Cerebellar nuclear complex (tissue), 1 donor: ENCODE data around the gene ZC3HAV1L.
"Not testable (repeated sequence)": the region's sequence is repeated elsewhere in the genome, so short reads cannot be mapped to it uniquely, and the experiment has no call there.

Experiments
- DNase-seq, 2 experiments: peaks; one replicate each; lab custom pipeline; 2025; lab: John Stamatoyannopoulos, UW

ZC3HAV1L gene

DNA sequence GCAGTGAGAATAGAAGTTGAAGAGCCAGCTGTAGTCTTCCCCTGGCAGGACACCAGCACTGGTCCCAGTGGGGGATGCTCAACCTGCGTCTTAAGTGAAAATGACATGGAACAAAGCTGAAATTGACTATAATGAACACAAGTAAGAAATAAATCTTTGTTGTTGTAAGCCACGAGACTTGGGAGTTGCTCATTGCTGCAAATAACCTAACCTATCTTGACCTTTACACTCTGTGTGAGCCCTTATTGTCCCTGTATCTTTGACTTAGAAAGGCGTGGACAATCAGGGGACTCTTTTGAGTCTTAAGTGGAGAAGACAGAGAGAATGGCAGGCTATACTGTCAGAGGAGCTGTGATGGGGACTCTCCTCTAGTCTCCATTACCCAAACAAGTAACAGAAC, 16.9 kb downstream of the ZC3HAV1L start:
- DNase-seq: no peak

DNA sequence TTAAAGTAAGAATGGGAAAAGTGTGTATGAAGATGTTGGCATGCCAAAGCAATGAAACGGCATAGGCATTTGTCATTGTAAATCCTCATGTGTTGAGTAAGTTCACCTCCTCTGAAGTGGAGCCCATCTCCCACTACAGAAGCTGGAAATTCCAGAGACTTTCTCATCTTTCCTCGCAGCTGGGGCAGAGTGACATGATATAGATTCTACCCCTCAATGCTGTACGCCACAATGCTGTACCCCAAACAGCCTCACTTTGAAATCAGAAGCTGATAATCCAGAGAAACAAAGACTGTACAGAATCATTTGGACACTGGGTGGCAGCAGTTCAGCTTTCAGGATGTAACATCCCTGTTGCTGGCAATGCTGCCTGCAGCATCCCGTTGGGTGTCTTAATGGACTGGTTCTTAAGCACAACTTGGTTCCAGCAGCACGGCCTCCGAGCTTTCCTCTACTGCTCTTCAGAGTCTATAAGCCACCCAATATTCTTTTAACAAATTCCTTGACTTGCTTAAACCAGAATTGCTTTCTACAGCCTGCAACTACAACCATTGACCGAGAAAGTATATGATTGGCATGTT, 18.8 kb downstream of the ZC3HAV1L start:
- no peak for DNase-seq

GRCh38 chr7:139011373-139011772, 24.5 kb downstream of the ZC3HAV1L start:
- DNase-seq: no peak

DNA sequence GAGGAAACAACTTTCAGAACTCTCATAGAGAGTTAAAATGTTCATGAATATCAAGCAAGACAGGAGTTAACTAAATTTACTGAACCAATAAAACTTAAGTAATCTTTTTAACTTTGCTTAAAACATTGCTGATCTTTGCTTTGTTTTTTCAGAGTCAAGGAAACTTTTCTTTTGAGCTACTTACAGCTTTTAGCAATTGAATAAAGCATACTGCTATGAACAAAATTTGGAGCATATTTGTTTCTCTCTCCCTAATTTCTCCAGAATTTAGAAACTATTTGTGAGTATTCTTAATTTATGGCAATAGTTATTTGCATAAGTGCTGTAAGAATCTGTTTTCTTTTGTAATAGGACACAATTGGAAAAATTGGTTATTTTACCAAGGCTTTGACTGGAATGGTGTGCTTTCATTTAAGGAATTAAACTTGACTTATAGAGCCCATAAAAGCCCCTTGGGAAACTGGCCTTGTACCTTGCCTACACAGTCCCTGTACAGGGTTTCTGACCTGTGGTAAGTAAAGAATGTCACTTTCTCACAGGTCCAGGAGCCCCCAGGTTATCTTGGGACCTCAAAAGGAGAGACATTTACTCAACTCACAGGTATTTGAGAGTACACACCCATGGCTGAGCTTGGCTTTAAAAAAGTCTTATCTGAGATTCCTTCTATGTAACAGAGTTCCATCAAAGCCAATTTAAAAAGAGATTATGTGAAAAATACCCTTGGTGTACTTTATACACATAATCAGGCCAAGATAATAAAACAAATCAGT, 31.3 kb downstream of the ZC3HAV1L start:
- DNase-seq: no peak

DNA sequence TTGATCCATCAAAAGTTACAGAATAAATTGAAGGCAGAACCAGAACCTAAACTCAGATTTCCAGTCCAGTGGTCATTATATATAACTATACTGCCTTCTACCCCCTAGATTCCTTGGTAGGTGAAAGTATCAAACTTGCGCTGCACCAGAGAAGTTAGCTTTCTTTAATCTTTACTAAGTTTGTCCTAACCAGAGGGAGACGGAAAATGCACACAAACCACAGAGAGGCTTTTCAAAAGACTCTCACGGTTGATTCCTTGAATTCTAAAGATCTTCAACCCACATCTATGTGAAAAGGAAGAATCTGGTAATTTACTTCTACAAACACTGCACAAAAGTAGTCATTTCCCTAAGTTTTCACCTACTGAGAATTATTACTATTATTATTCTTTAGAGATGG, 36.4 kb downstream of the ZC3HAV1L start:
- no peak for DNase-seq

- DNase-seq: no peak
Measured at GRCh38 chr7:138992052-138992531, 43.8 kb downstream of the ZC3HAV1L start.

GRCh38 chr7:138987686-138988085, 48.2 kb downstream of the ZC3HAV1L start:
- DNase-seq: no peak

- no peak for DNase-seq
Measured at GRCh38 chr7:138982204-138982623, 53.6 kb downstream of the ZC3HAV1L start.

GRCh38 chr7:138981332-138982203, 54.3 kb downstream of the ZC3HAV1L start, which contains the start of gene KIAA1549:
Gene KIAA1549 (minus strand): TSS chr7:138981389. CDS start chr7:138981269, 120 bp downstream.
- DNase-seq: no peak

DNA sequence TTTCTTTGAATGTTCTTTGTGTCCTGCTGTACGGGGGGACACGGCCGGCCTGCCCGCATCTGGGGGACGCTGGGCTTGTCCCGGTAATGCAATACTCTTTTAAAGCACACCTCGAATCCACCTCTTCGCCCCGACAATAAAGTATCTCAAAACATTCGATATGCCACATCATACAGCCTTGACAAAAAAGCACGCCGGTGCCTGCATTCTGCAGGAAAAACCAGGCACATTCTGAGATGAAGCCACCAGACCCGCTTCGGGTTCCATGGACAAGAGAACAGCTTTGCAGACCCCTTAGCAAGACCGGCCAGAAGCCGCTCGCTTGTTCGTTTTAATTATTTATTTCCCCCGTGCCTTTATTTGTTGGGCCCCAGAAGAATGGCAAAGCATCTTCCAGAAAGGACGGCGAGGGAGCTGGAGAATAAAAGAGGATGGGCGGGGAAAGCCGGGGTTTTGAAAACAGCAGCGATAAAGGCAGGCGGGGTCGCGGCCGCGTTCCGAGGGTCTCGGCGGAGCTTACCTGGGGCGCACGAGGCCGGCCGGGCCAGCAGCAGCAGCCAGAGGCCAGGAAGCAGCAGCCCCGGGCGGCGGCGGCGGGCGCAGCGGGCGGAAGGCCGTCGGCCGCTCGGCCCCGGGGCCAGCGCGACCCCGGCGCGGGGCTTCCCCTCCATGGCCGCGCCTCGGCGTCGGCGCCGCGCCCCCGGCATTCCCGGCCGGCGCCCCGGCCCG, 55.1 kb downstream of the ZC3HAV1L start:
- no peak for DNase-seq

- DNase-seq: no peak
Measured at GRCh38 chr7:138979988-138980562, 55.8 kb downstream of the ZC3HAV1L start.

GRCh38 chr7:138979226-138979979, 56.4 kb downstream of the ZC3HAV1L start:
- no peak for DNase-seq

DNA sequence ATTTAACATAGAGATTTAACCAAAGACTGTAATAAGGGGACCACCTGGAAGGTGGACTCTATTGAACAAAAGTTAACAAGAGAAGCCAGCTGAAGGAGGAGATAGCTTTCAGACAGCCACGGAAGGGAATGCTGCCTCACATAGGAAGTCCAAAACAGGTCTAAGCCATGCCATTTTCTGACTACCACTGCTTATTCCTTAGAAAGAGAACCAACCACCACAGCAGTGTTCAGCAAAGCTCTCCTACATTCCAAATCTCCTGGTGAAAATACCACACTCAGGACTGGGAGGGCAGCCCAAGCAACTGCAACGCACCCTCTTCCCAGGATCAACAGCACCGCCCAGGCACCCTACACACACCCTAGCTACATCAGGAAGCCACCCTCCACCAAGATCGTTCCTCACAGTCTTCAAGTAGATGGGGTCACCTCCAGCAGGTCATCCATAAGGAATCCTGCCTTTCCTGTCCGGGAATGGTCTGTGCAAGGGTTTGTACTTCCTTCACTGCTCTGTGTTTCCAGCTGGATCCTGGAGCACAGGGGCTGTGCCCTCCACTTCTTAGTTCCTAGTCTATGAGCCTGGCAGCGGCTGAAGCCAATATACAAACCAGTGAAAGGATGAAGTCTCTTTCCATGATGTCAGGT, 57.2 kb downstream of the ZC3HAV1L start:
- DNase-seq: no peak

DNA sequence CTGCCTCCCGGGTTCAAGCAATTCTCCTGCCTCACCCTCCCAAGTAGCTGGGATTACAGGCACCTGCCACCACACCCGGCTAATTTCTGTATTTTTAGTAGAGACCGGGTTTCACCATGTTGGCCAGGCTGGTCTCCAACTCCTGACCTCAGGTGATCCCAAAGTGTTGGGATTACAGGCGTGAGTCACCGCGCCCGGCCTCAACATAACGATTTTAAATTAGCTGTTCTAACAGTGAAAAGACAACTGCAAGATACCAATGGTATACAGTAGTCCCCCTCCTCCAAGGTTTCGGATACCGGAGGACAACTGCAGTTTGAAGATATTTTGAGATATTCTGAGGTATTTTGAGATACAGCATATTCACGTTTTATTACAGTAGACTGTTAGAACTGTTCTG, 59.7 kb downstream of the ZC3HAV1L start:
- not testable (repeated sequence) for DNase-seq
